ENCODE data around the gene ITM2C. TPM values are rescaled to one million over a fixed set of nuclear protein-coding genes. Genes with fewer than 3 reads are reported as not detected.

Gene ITM2C
- total RNA-seq, 1 donor from 2014 or later = 3.9 TPM

GRCh38 chr2:230905448-230906421 lies 41.0 kb downstream of the ITM2C start:
- intact Hi-C loops (cut with micrococcal nuclease) = no loop called here

GRCh38 chr2:230906471-230907230 lies 41.9 kb downstream of the ITM2C start:
- intact Hi-C loops (cut with micrococcal nuclease) = no loop called here

GRCh38 chr2:230907361-230908091 lies 42.8 kb downstream of the ITM2C start:
- intact Hi-C loops (cut with micrococcal nuclease) = loop anchor here (2.0 kb wide), 1 partner anchor 17 kb away; the partner anchor contains the start of gene GPR55

- intact Hi-C loops (cut with micrococcal nuclease) = loop anchor here (2.0 kb wide), 1 partner anchor 17 kb away; the partner anchor contains the start of gene GPR55
Measured at GRCh38 chr2:230908092-230908594, 43.4 kb downstream of the ITM2C start.

GRCh38 chr2:230908595-230909191 lies 44.0 kb downstream of the ITM2C start:
- intact Hi-C loops (cut with micrococcal nuclease) = loop anchor here (2.0 kb wide), 1 partner anchor 16 kb away; the partner anchor contains the start of gene GPR55

- intact Hi-C loops (cut with micrococcal nuclease) = loop anchor here (2.0 kb wide), 1 partner anchor 15 kb away; the partner anchor contains the start of gene GPR55
Measured at GRCh38 chr2:230909841-230910545, 45.3 kb downstream of the ITM2C start.

- intact Hi-C loops (cut with micrococcal nuclease) = no loop called here
Measured at GRCh38 chr2:230910546-230911177, 45.9 kb downstream of the ITM2C start.

- intact Hi-C loops (cut with micrococcal nuclease) = no loop called here
Measured at GRCh38 chr2:230912046-230912445, 47.3 kb downstream of the ITM2C start.

GRCh38 chr2:230912724-230913123 lies 48.0 kb downstream of the ITM2C start:
- intact Hi-C loops (cut with micrococcal nuclease) = no loop called here

- intact Hi-C loops (cut with micrococcal nuclease) = no loop called here
Measured at GRCh38 chr2:230913406-230914143, 48.8 kb downstream of the ITM2C start.

- intact Hi-C loops (cut with micrococcal nuclease) = no loop called here
Measured at GRCh38 chr2:230914886-230915285, 50.1 kb downstream of the ITM2C start.

GRCh38 chr2:230915319-230915718 lies 50.6 kb downstream of the ITM2C start:
- intact Hi-C loops (cut with micrococcal nuclease) = no loop called here

- intact Hi-C loops (cut with micrococcal nuclease) = no loop called here
Measured at GRCh38 chr2:230916218-230916617, 51.5 kb downstream of the ITM2C start.

GRCh38 chr2:230919240-230919639 lies 54.5 kb downstream of the ITM2C start:
- intact Hi-C loops (cut with micrococcal nuclease) = no loop called here

GRCh38 chr2:230919681-230920080 lies 54.9 kb downstream of the ITM2C start:
- intact Hi-C loops (cut with micrococcal nuclease) = no loop called here

GRCh38 chr2:230920167-230920566 lies 55.4 kb downstream of the ITM2C start:
- intact Hi-C loops (cut with micrococcal nuclease) = no loop called here

GRCh38 chr2:230921806-230922595 lies 57.3 kb downstream of the ITM2C start:
- intact Hi-C loops (cut with micrococcal nuclease) = no loop called here

All from T-helper 1 cell treated with Interleukin-12 subunit alpha and Interleukin-12 subunit beta and Interleukin-4 antibody, amounts not matched to agents 30 ng/mL and 1 ng/mL, for 36 hours (primary cell).